Measurements from ENCODE around the gene RPN1.

Gene RPN1

DNA sequence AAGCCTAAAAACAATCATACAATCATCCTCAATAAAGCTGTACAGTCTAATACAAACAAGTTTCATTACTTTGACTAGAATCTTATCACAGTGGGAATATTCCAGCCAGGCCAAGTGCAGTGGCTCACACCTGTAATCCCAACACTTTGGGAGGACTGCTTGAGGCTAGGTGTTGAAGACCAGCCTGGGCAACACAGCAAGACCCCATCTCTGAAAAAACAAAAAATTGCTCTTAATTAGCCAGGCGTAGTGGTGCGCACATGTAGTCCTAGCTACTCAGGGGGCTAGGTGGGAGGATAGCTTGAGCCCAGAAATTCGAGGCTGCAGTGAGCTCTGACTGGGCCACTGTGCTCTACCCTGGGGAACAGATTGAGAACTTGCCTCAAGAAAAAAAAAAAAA lies 3.3 kb downstream of the RPN1 start:
- Histone ChIP-seq H2BK5ac (ENCODE audit: low read length) (no peak overlapping the region), H3K79me2 (ENCODE audit: control insufficient read depth, insufficient read depth, low read length) (peaks cover 58% of the 10 kb centered on the region), H3K36me3 (ENCODE audit: control insufficient read depth, insufficient read depth, low read length) (peaks cover 1% of the 10 kb centered on the region), H3K4me3 (ENCODE audit: low read length) (no peak overlapping the region), H3K18ac (ENCODE audit: low read length) (no peak overlapping the region), H2AK5ac (ENCODE audit: low read length) (no peak overlapping the region), H2BK120ac (ENCODE audit: low read depth, low read length) (no peak overlapping the region), H3K56ac (ENCODE audit: low read length) (no peak overlapping the region), H4K5ac (ENCODE audit: low read length) (no peak overlapping the region), H4K8ac (ENCODE audit: low read depth, low read length) (no peak overlapping the region), H3K4me1 (ENCODE audit: control insufficient read depth, low read depth, low read length) (no peaks in the 10 kb centered on the region), H3K27me3 (ENCODE audit: insufficient read depth, low read length, poor library complexity) (no peaks in the 10 kb centered on the region), H3K79me1 (ENCODE audit: low read length) (peaks cover 5% of the 10 kb centered on the region), H3K4ac (ENCODE audit: low read depth, low read length) (no peak overlapping the region), H3K23ac (ENCODE audit: low read length) (no peak overlapping the region), H3K27ac (ENCODE audit: low read depth, low read length) (no peak overlapping the region), H2BK15ac (replicated peaks; ENCODE audit: low read depth) (no peak overlapping the region), H3K9ac (ENCODE audit: low read length) (no peak overlapping the region), H3K4me2 (ENCODE audit: low read length) (no peak overlapping the region)
- WGBS (ENCODE audit: extremely low coverage, insufficient coverage, low lambda C conversion rate), result no CpG with 5 or more reads among the region's 3 CpGs
- DNase-seq, result no peak

DNA sequence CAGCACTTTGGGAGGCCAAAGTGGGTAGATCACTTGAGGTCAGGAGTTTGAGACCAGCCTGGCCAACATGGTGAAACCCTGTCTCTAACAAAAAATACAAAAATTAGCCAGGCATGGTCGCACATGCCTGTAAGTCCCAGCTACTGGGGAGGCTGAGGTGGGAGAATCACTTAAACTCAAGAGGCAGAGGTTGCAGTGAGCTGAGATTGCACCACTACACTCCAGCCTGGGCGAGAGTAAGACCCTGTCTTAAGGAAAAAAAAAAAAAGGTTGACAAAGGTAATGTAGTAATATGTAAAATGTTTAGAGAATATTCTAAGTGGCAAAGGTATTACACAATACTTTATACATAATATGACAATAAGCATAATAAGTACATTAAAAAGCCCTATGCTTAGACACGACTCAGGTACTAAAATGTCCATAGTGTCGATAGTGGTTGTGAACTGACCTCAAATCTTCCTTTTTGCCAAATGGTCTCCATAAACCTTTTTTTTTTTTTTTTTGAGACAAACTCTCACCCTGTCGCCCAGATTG lies 16.5 kb downstream of the RPN1 start:
- no peak overlapping the region for H4K5ac ChIP-seq (ENCODE audit: low read length)
- no peaks in the 10 kb centered on the region for H3K4me1 ChIP-seq (ENCODE audit: control insufficient read depth, low read depth, low read length)
- H4K8ac ChIP-seq (ENCODE audit: low read depth, low read length), result no peak overlapping the region
- no CpG with 5 or more reads among the region's 5 CpGs for WGBS (ENCODE audit: extremely low coverage, insufficient coverage, low lambda C conversion rate)
- no peak overlapping the region for H3K9ac ChIP-seq (ENCODE audit: low read length)
- H3K36me3 ChIP-seq (ENCODE audit: control insufficient read depth, insufficient read depth, low read length), result peaks cover 10% of the 10 kb centered on the region
- H3K27me3 ChIP-seq (ENCODE audit: insufficient read depth, low read length, poor library complexity), result no peaks in the 10 kb centered on the region
- H3K4me3 ChIP-seq (ENCODE audit: low read length), result no peak overlapping the region
- no peak overlapping the region for H2BK120ac ChIP-seq (ENCODE audit: low read depth, low read length)
- no peak overlapping the region for H2AK5ac ChIP-seq (ENCODE audit: low read length)
- H3K23ac ChIP-seq (ENCODE audit: low read length), result no peak overlapping the region
- no peak for DNase-seq
- H3K56ac ChIP-seq (ENCODE audit: low read length), result no peak overlapping the region
- H3K18ac ChIP-seq (ENCODE audit: low read length), result no peak overlapping the region
- no peak overlapping the region for H2BK15ac ChIP-seq (replicated peaks; ENCODE audit: low read depth)
- peaks cover 9% of the 10 kb centered on the region for H3K79me2 ChIP-seq (ENCODE audit: control insufficient read depth, insufficient read depth, low read length)
- peaks cover 10% of the 10 kb centered on the region for H3K79me1 ChIP-seq (ENCODE audit: low read length)
- H3K27ac ChIP-seq (ENCODE audit: low read depth, low read length), result no peak overlapping the region
- no peak overlapping the region for H2BK5ac ChIP-seq (ENCODE audit: low read length)
- H3K4me2 ChIP-seq (ENCODE audit: low read length), result no peak overlapping the region
- H3K4ac ChIP-seq (ENCODE audit: low read depth, low read length), result no peak overlapping the region

DNA sequence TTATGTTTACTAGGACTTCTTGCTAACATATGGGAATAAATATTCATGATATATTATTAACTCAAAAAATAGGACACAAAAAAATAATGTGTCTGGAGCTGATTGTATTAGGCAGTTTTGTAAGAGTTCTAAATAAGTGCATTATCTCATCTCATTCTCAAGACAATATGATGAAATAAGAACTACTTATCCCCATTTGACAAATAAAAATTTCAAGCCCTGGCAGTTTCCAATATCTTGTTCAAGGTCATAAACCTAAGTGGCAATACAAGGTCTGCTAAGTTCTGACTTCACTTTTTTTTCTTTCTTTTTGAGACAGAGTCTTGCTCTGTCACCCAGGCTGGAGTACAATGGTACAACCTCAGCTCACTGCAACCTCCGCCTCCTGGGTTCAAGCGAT lies 18.3 kb downstream of the RPN1 start:
- Histone ChIP-seq H3K23ac (ENCODE audit: low read length) (no peak overlapping the region), H2BK5ac (ENCODE audit: low read length) (no peak overlapping the region), H3K4ac (ENCODE audit: low read depth, low read length) (no peak overlapping the region), H2BK15ac (replicated peaks; ENCODE audit: low read depth) (no peak overlapping the region), H3K56ac (ENCODE audit: low read length) (no peak overlapping the region), H3K9ac (ENCODE audit: low read length) (no peak overlapping the region), H3K4me1 (ENCODE audit: control insufficient read depth, low read depth, low read length) (no peaks in the 10 kb centered on the region), H3K27ac (ENCODE audit: low read depth, low read length) (no peak overlapping the region), H3K27me3 (ENCODE audit: insufficient read depth, low read length, poor library complexity) (no peaks in the 10 kb centered on the region), H2AK5ac (ENCODE audit: low read length) (no peak overlapping the region), H3K79me2 (ENCODE audit: control insufficient read depth, insufficient read depth, low read length) (peaks cover 3% of the 10 kb centered on the region), H3K18ac (ENCODE audit: low read length) (no peak overlapping the region), H3K79me1 (ENCODE audit: low read length) (peaks cover 4% of the 10 kb centered on the region), H4K5ac (ENCODE audit: low read length) (no peak overlapping the region), H4K8ac (ENCODE audit: low read depth, low read length) (no peak overlapping the region), H2BK120ac (ENCODE audit: low read depth, low read length) (no peak overlapping the region), H3K4me2 (ENCODE audit: low read length) (no peak overlapping the region), H3K4me3 (ENCODE audit: low read length) (no peak overlapping the region), H3K36me3 (ENCODE audit: control insufficient read depth, insufficient read depth, low read length) (peaks cover 4% of the 10 kb centered on the region)
- no peak for DNase-seq
- no CpG with 5 or more reads among the region's 2 CpGs for WGBS (ENCODE audit: extremely low coverage, insufficient coverage, low lambda C conversion rate)

DNA sequence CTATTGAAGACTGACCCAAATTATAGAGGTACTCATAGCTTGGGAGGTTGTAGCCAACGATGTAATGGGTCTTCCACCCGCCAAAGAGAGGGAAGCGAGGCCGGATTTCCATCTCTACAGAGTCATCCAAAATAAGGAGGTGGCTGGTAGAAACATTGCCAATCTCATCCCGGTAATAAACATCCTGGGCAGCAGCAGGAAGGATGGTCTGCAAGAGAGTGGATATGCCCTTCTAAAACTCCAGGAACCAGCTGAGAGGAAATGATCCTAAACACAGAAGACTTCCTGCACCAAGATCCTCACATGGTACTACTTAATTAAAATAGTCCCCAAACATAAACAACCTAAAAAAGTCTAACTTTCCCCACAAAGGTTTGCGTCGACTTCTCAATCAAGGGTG lies 20.7 kb downstream of the RPN1 start:
- H3K18ac ChIP-seq (ENCODE audit: low read length), result no peak overlapping the region
- H3K4me1 ChIP-seq (ENCODE audit: control insufficient read depth, low read depth, low read length), result no peaks in the 10 kb centered on the region
- no peak overlapping the region for H3K9ac ChIP-seq (ENCODE audit: low read length)
- peaks cover 18% of the 10 kb centered on the region for H3K36me3 ChIP-seq (ENCODE audit: control insufficient read depth, insufficient read depth, low read length)
- no peak overlapping the region for H2BK120ac ChIP-seq (ENCODE audit: low read depth, low read length)
- no peak overlapping the region for H3K4ac ChIP-seq (ENCODE audit: low read depth, low read length)
- no peak for DNase-seq
- H3K79me2 ChIP-seq (ENCODE audit: control insufficient read depth, insufficient read depth, low read length), result peaks cover 2% of the 10 kb centered on the region
- H3K27ac ChIP-seq (ENCODE audit: low read depth, low read length), result no peak overlapping the region
- H3K27me3 ChIP-seq (ENCODE audit: insufficient read depth, low read length, poor library complexity), result no peaks in the 10 kb centered on the region
- no peak overlapping the region for H3K23ac ChIP-seq (ENCODE audit: low read length)
- no peak overlapping the region for H4K8ac ChIP-seq (ENCODE audit: low read depth, low read length)
- no peak overlapping the region for H2BK15ac ChIP-seq (replicated peaks; ENCODE audit: low read depth)
- H2AK5ac ChIP-seq (ENCODE audit: low read length), result no peak overlapping the region
- WGBS (ENCODE audit: extremely low coverage, insufficient coverage, low lambda C conversion rate), result no CpG with 5 or more reads among the region's 7 CpGs
- no peak overlapping the region for H3K4me2 ChIP-seq (ENCODE audit: low read length)
- H2BK5ac ChIP-seq (ENCODE audit: low read length), result no peak overlapping the region
- peaks cover 8% of the 10 kb centered on the region for H3K79me1 ChIP-seq (ENCODE audit: low read length)
- no peak overlapping the region for H4K5ac ChIP-seq (ENCODE audit: low read length)
- H3K56ac ChIP-seq (ENCODE audit: low read length), result no peak overlapping the region
- H3K4me3 ChIP-seq (ENCODE audit: low read length), result no peak overlapping the region

DNA sequence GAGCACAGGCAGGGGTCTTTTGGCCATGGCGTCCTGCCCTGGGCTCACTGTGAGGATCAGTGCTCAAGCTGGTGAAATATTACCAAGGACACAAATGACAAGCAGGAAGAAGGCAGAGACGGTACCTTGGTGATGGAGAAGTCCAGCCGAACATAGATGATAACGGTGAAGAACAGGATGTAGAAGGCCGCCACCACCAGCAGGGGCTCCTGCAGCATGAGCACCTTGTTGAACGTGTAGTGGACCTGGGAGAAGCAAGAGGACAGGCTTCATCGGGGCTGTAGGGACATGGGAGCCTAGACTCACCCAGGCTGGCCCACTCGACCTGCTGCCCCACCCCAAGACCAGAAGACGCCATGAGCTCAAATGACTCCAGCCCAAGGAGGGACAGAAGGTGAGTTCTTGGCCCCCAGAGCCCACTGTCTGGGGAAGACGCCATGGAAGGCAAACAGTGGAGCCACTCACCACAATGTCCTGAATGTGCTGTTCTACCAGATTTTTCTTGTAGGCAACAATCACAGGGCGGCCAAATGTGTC lies 25.1 kb downstream of the RPN1 start:
- no peak overlapping the region for H3K4ac ChIP-seq (ENCODE audit: low read depth, low read length)
- no peaks in the 10 kb centered on the region for H3K4me1 ChIP-seq (ENCODE audit: control insufficient read depth, low read depth, low read length)
- H3K4me3 ChIP-seq (ENCODE audit: low read length), result no peak overlapping the region
- H3K36me3 ChIP-seq (ENCODE audit: control insufficient read depth, insufficient read depth, low read length), result peaks cover 30% of the 10 kb centered on the region
- H3K79me2 ChIP-seq (ENCODE audit: control insufficient read depth, insufficient read depth, low read length), result no peaks in the 10 kb centered on the region
- no peak overlapping the region for H3K4me2 ChIP-seq (ENCODE audit: low read length)
- no peaks in the 10 kb centered on the region for H3K27me3 ChIP-seq (ENCODE audit: insufficient read depth, low read length, poor library complexity)
- H3K56ac ChIP-seq (ENCODE audit: low read length), result no peak overlapping the region
- H3K27ac ChIP-seq (ENCODE audit: low read depth, low read length), result no peak overlapping the region
- no peak overlapping the region for H4K8ac ChIP-seq (ENCODE audit: low read depth, low read length)
- no peak overlapping the region for H2BK5ac ChIP-seq (ENCODE audit: low read length)
- no CpG with 5 or more reads among the region's 11 CpGs for whole genome bisulfite sequencing (ENCODE audit: extremely low coverage, insufficient coverage, low lambda C conversion rate)
- DNase-seq, result no peak
- H4K5ac ChIP-seq (ENCODE audit: low read length), result no peak overlapping the region
- H3K18ac ChIP-seq (ENCODE audit: low read length), result no peak overlapping the region
- no peak overlapping the region for H2BK15ac ChIP-seq (replicated peaks; ENCODE audit: low read depth)
- no peak overlapping the region for H2BK120ac ChIP-seq (ENCODE audit: low read depth, low read length)
- H3K9ac ChIP-seq (ENCODE audit: low read length), result no peak overlapping the region
- no peak overlapping the region for H2AK5ac ChIP-seq (ENCODE audit: low read length)
- H3K23ac ChIP-seq (ENCODE audit: low read length), result no peak overlapping the region
- peaks cover 9% of the 10 kb centered on the region for H3K79me1 ChIP-seq (ENCODE audit: low read length)

DNA sequence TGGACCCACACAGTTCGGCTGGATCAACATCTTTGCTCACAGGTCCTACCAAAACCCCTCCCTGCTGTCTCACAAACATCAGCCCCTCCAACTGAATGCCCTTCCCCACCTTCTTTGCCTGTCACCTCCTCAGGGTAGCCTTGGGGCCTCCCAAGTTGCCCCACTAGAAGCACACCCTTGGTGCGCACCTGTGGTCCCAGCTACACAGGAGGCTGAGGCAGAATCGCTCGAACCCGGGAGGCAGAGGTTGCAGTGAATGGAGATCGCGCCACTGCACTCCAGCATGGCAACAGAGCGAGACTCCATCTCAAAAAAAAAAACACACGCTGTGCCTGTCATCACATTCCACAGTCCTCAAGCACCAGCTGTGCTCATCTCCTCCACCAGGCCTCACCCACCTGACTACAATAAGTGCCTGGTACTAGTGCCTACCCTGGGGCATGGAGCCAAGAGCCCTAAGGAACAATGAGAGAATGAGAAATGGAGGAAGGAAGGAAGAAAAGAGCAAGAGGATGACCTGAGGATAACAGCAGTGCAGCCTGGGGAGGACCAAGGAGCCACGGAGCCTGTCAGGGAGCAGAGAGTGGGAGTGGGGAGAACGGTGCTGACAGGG lies 26.0 kb downstream of the RPN1 start:
- Histone ChIP-seq H3K79me2 (ENCODE audit: control insufficient read depth, insufficient read depth, low read length) (no peaks in the 10 kb centered on the region), H3K4me3 (ENCODE audit: low read length) (no peak overlapping the region), H3K27me3 (ENCODE audit: insufficient read depth, low read length, poor library complexity) (no peaks in the 10 kb centered on the region), H3K23ac (ENCODE audit: low read length) (no peak overlapping the region), H2AK5ac (ENCODE audit: low read length) (no peak overlapping the region), H2BK5ac (ENCODE audit: low read length) (no peak overlapping the region), H2BK15ac (replicated peaks; ENCODE audit: low read depth) (no peak overlapping the region), H3K56ac (ENCODE audit: low read length) (no peak overlapping the region), H2BK120ac (ENCODE audit: low read depth, low read length) (no peak overlapping the region), H3K4ac (ENCODE audit: low read depth, low read length) (no peak overlapping the region), H3K36me3 (ENCODE audit: control insufficient read depth, insufficient read depth, low read length) (peaks cover 33% of the 10 kb centered on the region), H3K18ac (ENCODE audit: low read length) (no peak overlapping the region), H4K5ac (ENCODE audit: low read length) (no peak overlapping the region), H3K9ac (ENCODE audit: low read length) (no peak overlapping the region), H3K4me2 (ENCODE audit: low read length) (no peak overlapping the region), H3K79me1 (ENCODE audit: low read length) (peaks cover 9% of the 10 kb centered on the region), H3K4me1 (ENCODE audit: control insufficient read depth, low read depth, low read length) (no peaks in the 10 kb centered on the region), H3K27ac (ENCODE audit: low read depth, low read length) (no peak overlapping the region), H4K8ac (ENCODE audit: low read depth, low read length) (no peak overlapping the region)
- WGBS (ENCODE audit: extremely low coverage, insufficient coverage, low lambda C conversion rate), result no CpG with 5 or more reads among the region's 11 CpGs
- no peak for DNase-seq

All from mesendoderm (in vitro differentiated cells).